GM12878 (cell line): Measurements from ENCODE around the gene PRKG1. TPM values are rescaled to one million over a fixed set of nuclear protein-coding genes. Genes with fewer than 3 reads are reported as not detected.

Experiments used
- ATAC-seq: fragments of 200-7000 bp; cut with Tn5 transposase; 3 replicates; pipeline ENCODE4 v1.9.1; 2020; ENCODE audit warnings: mild to moderate bottlenecking, moderate library complexity
- BruUV-seq: library from RNA; stranded (reverse); fragments of 400-500 nt; replicated peaks from 2 replicates; lab custom pipeline; 2021; lab: Mats Ljungman, UMichigan
- CTCF ChIA-PET: fragments of 300-600 bp; sonication (Branson Sonifier 250); formaldehyde crosslinking; extraction: SDS; loops from one replicate; lab custom pipeline; 2021; ENCODE audit warnings: inconsistent platforms; lab: Yijun Ruan, JAX
- POLR2A ChIA-PET: fragments of 350-600 bp; formaldehyde crosslinking; extraction: SDS; loops from one replicate; lab custom pipeline; 2021; ENCODE audit warnings: inconsistent platforms; lab: Charles Lee
- RAD21 ChIA-PET: fragments of 300-600 bp; sonication (Branson Sonifier 250); formaldehyde crosslinking; loops from one replicate; lab custom pipeline; 2023; ENCODE audit warnings: antibody characterized with exemption; ENCODE audit not compliant: unreplicated experiment; lab: Charles Lee
- SMC1A ChIA-PET: fragments of 300-600 bp; sonication (Branson Sonifier 250); formaldehyde crosslinking; loops from one replicate; lab custom pipeline; 2023; ENCODE audit not compliant: unreplicated experiment, uncharacterized antibody; lab: Charles Lee
- DNase-seq: peaks from one replicate; pipeline ENCODE4 v3.0.0-alpha.2; 2011; ENCODE audit warnings: low read depth, low spot score
- FAIRE-seq: peaks from 3 replicates; lab custom pipeline; 2011; peaks lifted over from hg19 to GRCh38; lab: Jason Lieb, UNC
- H2AFZ ChIP-seq: 2 replicates; pipeline ENCODE4 v1.6.0; 2011; ENCODE audit warnings: low read depth, low read length, control low read depth; ENCODE audit not compliant: control insufficient read depth
- H3K27ac ChIP-seq: 2 replicates; pipeline ENCODE4 v1.5.1; 2011; ENCODE audit warnings: control low read depth; ENCODE audit not compliant: control insufficient read depth, insufficient read depth
- H3K27me3 ChIP-seq, 2 experiments: replicated peaks in 1 of 2; 2 replicates each; pipeline versions ENCODE4 v1.6.0 to v1.6.1; 2011; ENCODE audit warnings: low read length in 1 of 2; ENCODE audit not compliant: control insufficient read depth in 2 of 2, insufficient read depth in 2 of 2
- H3K36me3 ChIP-seq, 2 experiments: 2 replicates each; pipeline ENCODE4 v1.5.1; 2011; ENCODE audit warnings: low read length in 1 of 2; ENCODE audit not compliant: control insufficient read depth in 2 of 2, insufficient read depth in 2 of 2
- H3K4me1 ChIP-seq: 2 replicates; pipeline ENCODE4 v1.6.1; 2011; ENCODE audit warnings: mild to moderate bottlenecking, low read length, moderate library complexity, mixed read lengths; ENCODE audit not compliant: control insufficient read depth, insufficient read depth
- H3K4me2 ChIP-seq: 2 replicates; pipeline ENCODE4 v1.6.0; 2011; ENCODE audit warnings: control low read depth; ENCODE audit not compliant: control insufficient read depth, insufficient read depth
- H3K4me3 ChIP-seq: fragments of 200-600 bp; sonication (generic); 2 replicates; pipeline ENCODE4 v1.5.1; 2016
- H3K79me2 ChIP-seq: 2 replicates; pipeline ENCODE4 v1.6.0; 2011; ENCODE audit warnings: low read length; ENCODE audit not compliant: control insufficient read depth, insufficient read depth
- H3K9ac ChIP-seq: 2 replicates; pipeline ENCODE4 v1.8.0; 2011; ENCODE audit warnings: low read length, control low read depth, mixed read lengths; ENCODE audit not compliant: control insufficient read depth, insufficient read depth
- H3K9me3 ChIP-seq: replicated peaks from 3 replicates; pipeline ENCODE4 v1.5.1; 2011; ENCODE audit warnings: mild to moderate bottlenecking, low read length; ENCODE audit not compliant: control insufficient read depth, insufficient read depth
- H4K20me1 ChIP-seq: 2 replicates; pipeline ENCODE4 v1.6.0; 2011; ENCODE audit not compliant: control insufficient read depth, insufficient read depth
- CHD4 ChIP-seq: fragments of 200-600 bp; sonication (generic); IDR thresholded peaks from 2 replicates; pipeline ENCODE4 v1.6.1; 2016; ENCODE audit warnings: mild to moderate bottlenecking
- E2F4 ChIP-seq: IDR thresholded peaks from 2 replicates; pipeline ENCODE4 v1.6.1; 2012; ENCODE audit warnings: low read depth, low read length, improper control_type of control experiment
- HCFC1 ChIP-seq: fragments of 150-350 bp; IDR thresholded peaks from 2 replicates; pipeline ENCODE4 v1.6.1; 2014; ENCODE audit warnings: low read length
- IKZF1 ChIP-seq: fragments of 450-650 bp; conservative IDR thresholded peaks from 2 replicates; pipeline ENCODE4 v1.6.1; 2017; ENCODE audit warnings: antibody characterized with exemption, mild to moderate bottlenecking
- KDM1A ChIP-seq: fragments of 200-600 bp; sonication (generic); IDR thresholded peaks from 2 replicates; pipeline ENCODE4 v1.6.1; 2016; ENCODE audit warnings: borderline replicate concordance
- KLF5 ChIP-seq: fragments of 450-650 bp; IDR thresholded peaks from 2 replicates; pipeline ENCODE4 v1.6.1; 2014; ENCODE audit warnings: mild to moderate bottlenecking; ENCODE audit not compliant: partially characterized antibody
- LARP7 ChIP-seq: fragments of 450-650 bp; IDR thresholded peaks from 2 replicates; pipeline ENCODE4 v1.6.1; 2017; ENCODE audit warnings: mild to moderate bottlenecking
- MTA3 ChIP-seq: IDR thresholded peaks from 2 replicates; pipeline ENCODE4 v1.6.1; 2012; ENCODE audit warnings: low read length, inconsistent platforms, borderline replicate concordance
- MYC ChIP-seq: IDR thresholded peaks from 2 replicates; pipeline ENCODE4 v1.6.1; 2011; ENCODE audit warnings: mild to moderate bottlenecking, low read length, moderate library complexity, inconsistent platforms; ENCODE audit not compliant: insufficient read depth, insufficient replicate concordance, insufficient read length, severe bottlenecking
- PAX5 ChIP-seq: IDR thresholded peaks from 2 replicates; pipeline ENCODE4 v1.6.1; 2011; ENCODE audit warnings: low read depth, low read length, borderline replicate concordance
- PML ChIP-seq: IDR thresholded peaks from 2 replicates; pipeline ENCODE4 v1.6.1; 2012; ENCODE audit warnings: low read length, inconsistent platforms
- RAD51 ChIP-seq: fragments of 450-650 bp; IDR thresholded peaks from 2 replicates; pipeline ENCODE4 v1.6.1; 2016; ENCODE audit warnings: moderate library complexity, mild to moderate bottlenecking, inconsistent platforms
- REST ChIP-seq: IDR thresholded peaks from 2 replicates; pipeline ENCODE4 v1.6.1; 2012; ENCODE audit warnings: mild to moderate bottlenecking, low read depth, low read length
- ZNF24 ChIP-seq: fragments of 450-650 bp; IDR thresholded peaks from 2 replicates; pipeline ENCODE4 v1.6.1; 2017; ENCODE audit warnings: antibody characterized with exemption, mild to moderate bottlenecking
- in situ Hi-C: fragments of 300-500 bp; cut with MboI; formaldehyde crosslinking; loops from 9 replicates; pipeline ENCODE4 v1.14.3; 2018; ENCODE audit warnings: mixed read lengths
- intact Hi-C: fragments of 100-400 bp; cut with micrococcal nuclease; formaldehyde crosslinking; loops from one replicate; pipeline ENCODE4 v1.14.2; 2022; ENCODE audit not compliant: unreplicated experiment
- polyA plus RNA-seq, 11 experiments: library from polyadenylated mRNA; depleted of rRNA in 4 of 11; unstranded in 6 of 11; stranded (reverse) in 5 of 11; fragments of >200 nt; fragmentation: Nextera tagmentation in 4 of 11; fragmentation: Illumina TruSeq in 1 of 11; extraction: Ambion mirVana in 4 of 11; extraction: Trizol in 1 of 11; gene quantifications; 1 replicate in 1 of 11; 2 replicates in 10 of 11; pipeline versions ENCODE4 v1.2.1 to v1.2.3, GENCODE V29; 2011 to 2016; ENCODE audit warnings: inconsistent platforms in 2 of 11, missing spikeins in 2 of 11, low read depth in 1 of 11
- total RNA-seq, 4 experiments: library from RNA; depleted of rRNA in 3 of 4; stranded (reverse); fragments of >200 nt in 3 of 4; fragmentation: Illumina TruSeq in 1 of 4; extraction: Trizol in 1 of 4; gene quantifications; 2 replicates each; pipeline versions ENCODE4 v1.2.1 to v1.2.3, GENCODE V29; 2013 to 2021
- TF ChIP-seq, protein P1 (sequence below): IDR thresholded peaks from 2 replicates; pipeline ENCODE4 v1.6.1; 2012; ENCODE audit warnings: improper control_type of control experiment, low read depth, low read length; ENCODE audit not compliant: insufficient replicate concordance

PRKG1 gene
- total and polyA plus RNA-seq, 10 of the 15 experiments (the other 5 are each of a cell fraction or from before 2014, with no cell fraction given), result 0.04 to 0.05 TPM; not detected in 8

DNA sequence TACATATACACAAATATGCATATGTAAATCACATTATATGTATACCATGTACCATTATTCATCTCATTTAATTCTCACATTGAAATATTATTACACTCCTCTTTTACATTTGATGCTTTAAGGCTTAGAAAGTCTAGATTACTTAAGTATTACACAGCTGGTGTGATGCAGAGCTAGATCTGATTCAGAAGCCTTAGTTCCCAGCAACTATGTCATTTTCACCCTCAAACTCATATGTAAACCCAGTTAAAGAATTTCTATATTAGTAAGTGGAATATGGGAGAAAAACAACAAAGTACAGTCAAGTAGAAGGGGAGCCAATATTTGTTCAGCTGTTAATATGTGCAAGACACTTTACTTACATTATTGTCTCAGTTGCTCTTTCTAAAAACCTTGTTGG lies 699.4 kb downstream of the PRKG1 start:
- H3K9ac ChIP-seq, result no peak overlapping the region
- no peaks in the 10 kb centered on the region for H4K20me1 ChIP-seq
- no peaks in the 10 kb centered on the region for H3K4me1 ChIP-seq
- ATAC-seq (no peak), DNase-seq (no peak), FAIRE-seq (no peak)
- no TSS peak for BruUV-seq
- H3K4me3 ChIP-seq, result no peak overlapping the region
- RAD21 ChIA-PET, result interaction anchor here (1.2 kb wide), 1 partner anchor 29 kb away, joined by 3 read pairs; no protein-coding TSS in a partner anchor
- no peaks in the 10 kb centered on the region for H3K79me2 ChIP-seq
- no peaks in the 10 kb centered on the region for H3K27me3 ChIP-seq
- in situ Hi-C loops (no loop called here), intact Hi-C loops (no loop called here)
- CTCF ChIA-PET, result interaction anchor here (1.4 to 2.5 kb wide), 3 partner anchors 8 to 14 kb away, joined by 3 to 11 read pairs (median 6); no protein-coding TSS in a partner anchor
- H3K9me3 ChIP-seq, result no peaks in the 10 kb centered on the region
- no peaks in the 10 kb centered on the region for H3K36me3 ChIP-seq
- POLR2A ChIA-PET, result no interaction called here
- H3K4me2 ChIP-seq, result no peak overlapping the region
- SMC1A ChIA-PET, result interaction anchor here (1.1 to 2.1 kb wide), 4 partner anchors 9 to 20 kb away, joined by 3 to 10 read pairs (median 4); no protein-coding TSS in a partner anchor
- no peak overlapping the region for H2AFZ ChIP-seq
- no peak overlapping the region for H3K27ac ChIP-seq
- TF ChIP-seq ZNF24 (no peak), PAX5 (no peak), HCFC1 (no peak), REST (no peak), KDM1A (no peak), RAD51 (no peak), E2F4 (no peak), PML (no peak), CHD4 (no peak), MTA3 (no peak), LARP7 (no peak), MYC (no peak), IKZF1 (no peak), KLF5 (no peak)
- TF ChIP-seq, protein P1, sequence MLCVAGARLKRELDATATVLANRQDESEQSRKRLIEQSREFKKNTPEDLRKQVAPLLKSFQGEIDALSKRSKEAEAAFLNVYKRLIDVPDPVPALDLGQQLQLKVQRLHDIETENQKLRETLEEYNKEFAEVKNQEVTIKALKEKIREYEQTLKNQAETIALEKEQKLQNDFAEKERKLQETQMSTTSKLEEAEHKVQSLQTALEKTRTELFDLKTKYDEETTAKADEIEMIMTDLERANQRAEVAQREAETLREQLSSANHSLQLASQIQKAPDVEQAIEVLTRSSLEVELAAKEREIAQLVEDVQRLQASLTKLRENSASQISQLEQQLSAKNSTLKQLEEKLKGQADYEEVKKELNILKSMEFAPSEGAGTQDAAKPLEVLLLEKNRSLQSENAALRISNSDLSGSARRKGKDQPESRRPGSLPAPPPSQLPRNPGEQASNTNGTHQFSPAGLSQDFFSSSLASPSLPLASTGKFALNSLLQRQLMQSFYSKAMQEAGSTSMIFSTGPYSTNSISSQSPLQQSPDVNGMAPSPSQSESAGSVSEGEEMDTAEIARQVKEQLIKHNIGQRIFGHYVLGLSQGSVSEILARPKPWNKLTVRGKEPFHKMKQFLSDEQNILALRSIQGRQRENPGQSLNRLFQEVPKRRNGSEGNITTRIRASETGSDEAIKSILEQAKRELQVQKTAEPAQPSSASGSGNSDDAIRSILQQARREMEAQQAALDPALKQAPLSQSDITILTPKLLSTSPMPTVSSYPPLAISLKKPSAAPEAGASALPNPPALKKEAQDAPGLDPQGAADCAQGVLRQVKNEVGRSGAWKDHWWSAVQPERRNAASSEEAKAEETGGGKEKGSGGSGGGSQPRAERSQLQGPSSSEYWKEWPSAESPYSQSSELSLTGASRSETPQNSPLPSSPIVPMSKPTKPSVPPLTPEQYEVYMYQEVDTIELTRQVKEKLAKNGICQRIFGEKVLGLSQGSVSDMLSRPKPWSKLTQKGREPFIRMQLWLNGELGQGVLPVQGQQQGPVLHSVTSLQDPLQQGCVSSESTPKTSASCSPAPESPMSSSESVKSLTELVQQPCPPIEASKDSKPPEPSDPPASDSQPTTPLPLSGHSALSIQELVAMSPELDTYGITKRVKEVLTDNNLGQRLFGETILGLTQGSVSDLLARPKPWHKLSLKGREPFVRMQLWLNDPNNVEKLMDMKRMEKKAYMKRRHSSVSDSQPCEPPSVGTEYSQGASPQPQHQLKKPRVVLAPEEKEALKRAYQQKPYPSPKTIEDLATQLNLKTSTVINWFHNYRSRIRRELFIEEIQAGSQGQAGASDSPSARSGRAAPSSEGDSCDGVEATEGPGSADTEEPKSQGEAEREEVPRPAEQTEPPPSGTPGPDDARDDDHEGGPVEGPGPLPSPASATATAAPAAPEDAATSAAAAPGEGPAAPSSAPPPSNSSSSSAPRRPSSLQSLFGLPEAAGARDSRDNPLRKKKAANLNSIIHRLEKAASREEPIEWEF, result no peak
